ENCODE results near the gene WWP2.

The WWP2 gene

DNA sequence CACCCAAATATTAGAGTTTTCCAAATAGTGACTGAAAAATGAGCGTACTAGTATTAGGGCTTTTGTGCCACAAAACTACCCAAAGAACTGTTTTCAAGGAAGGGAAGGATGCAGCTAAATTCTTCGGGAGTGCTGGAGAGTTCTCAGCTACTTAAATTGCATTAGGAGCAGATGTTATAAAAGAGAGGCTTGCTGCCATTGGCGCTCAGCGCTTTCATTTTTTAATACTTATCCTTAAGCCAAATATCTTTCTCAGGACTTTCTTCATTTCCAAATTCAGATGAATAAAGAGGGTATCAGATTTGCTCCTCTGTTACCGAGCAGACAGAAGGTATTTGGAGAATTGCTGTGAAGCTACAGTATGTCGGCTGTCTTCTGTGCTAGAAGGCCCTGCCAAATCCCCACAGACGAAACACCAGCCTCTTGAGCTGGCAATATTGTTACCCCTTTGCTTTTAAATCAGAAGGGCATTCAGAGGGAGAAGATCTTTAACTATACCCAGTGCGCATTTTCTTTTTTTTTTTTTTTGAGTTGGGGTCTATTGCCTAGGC is 141.8 kb downstream of the WWP2 start:
- DNase-seq (ENCODE audit: low read depth, low spot score): no peak
- no peak overlapping the region for H3K27ac ChIP-seq
- H3K9ac ChIP-seq (ENCODE audit: insufficient read length): no peak overlapping the region
- no peaks in the 10 kb centered on the region for H3K36me3 ChIP-seq (ENCODE audit: insufficient read depth, low read length)
- H3K9me3 ChIP-seq (ENCODE audit: low read depth, low read length): no peaks in the 10 kb centered on the region
- TF ChIP-seq POLR2AphosphoS5 (IDR thresholded peaks at IDR 0.05; ENCODE audit: borderline replicate concordance, low read depth, low read length) (no peak), EZH2 (IDR thresholded peaks at IDR 0.05) (no peak), FOXP2 (optimal IDR thresholded peaks at IDR 0.05; ENCODE audit: control extremely low read depth, extremely low read length, insufficient read depth) (no peak)
- H3K4me3 ChIP-seq: no peak overlapping the region

GRCh38 chr16:69904495-69905170 is 142.5 kb downstream of the WWP2 start:
- Histone ChIP-seq H3K9me3 (ENCODE audit: low read depth, low read length) (no peaks in the 10 kb centered on the region), H3K4me3 (no peak overlapping the region), H3K27ac (no peak overlapping the region), H3K9ac (ENCODE audit: insufficient read length) (no peak overlapping the region), H3K36me3 (ENCODE audit: insufficient read depth, low read length) (no peaks in the 10 kb centered on the region)
- TF ChIP-seq FOXP2 (optimal IDR thresholded peaks at IDR 0.05; ENCODE audit: control extremely low read depth, extremely low read length, insufficient read depth): no peak
- no peak for TF ChIP-seq POLR2AphosphoS5 (IDR thresholded peaks at IDR 0.05; ENCODE audit: borderline replicate concordance, low read depth, low read length)
- TF ChIP-seq EZH2 (IDR thresholded peaks at IDR 0.05): no peak
- DNase-seq (ENCODE audit: low read depth, low spot score): no peak

DNA sequence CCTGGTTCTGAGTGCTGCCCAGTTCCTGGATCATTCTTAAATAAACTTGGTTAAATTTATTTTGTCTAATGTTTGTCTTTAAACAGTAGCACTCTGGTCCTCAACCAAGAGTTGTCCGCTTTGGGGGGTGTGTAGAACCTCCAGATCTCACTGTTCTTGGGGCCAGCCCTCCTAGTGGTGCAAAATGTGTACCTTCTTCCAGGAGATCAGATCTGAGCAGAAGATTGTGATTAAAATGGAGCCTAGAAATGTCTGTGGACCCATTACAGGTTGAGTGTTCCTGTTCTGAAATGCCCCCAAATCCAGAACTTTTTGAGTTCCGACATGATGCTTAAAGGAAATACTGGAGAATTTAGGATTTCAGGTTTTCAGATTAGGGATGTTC is 143.0 kb downstream of the WWP2 start:
- no peak overlapping the region for H3K27ac ChIP-seq
- DNase-seq (ENCODE audit: low read depth, low spot score): no peak
- H3K36me3 ChIP-seq (ENCODE audit: insufficient read depth, low read length): no peaks in the 10 kb centered on the region
- TF ChIP-seq EZH2 (IDR thresholded peaks at IDR 0.05) (no peak), POLR2AphosphoS5 (IDR thresholded peaks at IDR 0.05; ENCODE audit: borderline replicate concordance, low read depth, low read length) (no peak), FOXP2 (optimal IDR thresholded peaks at IDR 0.05; ENCODE audit: control extremely low read depth, extremely low read length, insufficient read depth) (no peak)
- H3K9me3 ChIP-seq (ENCODE audit: low read depth, low read length): no peaks in the 10 kb centered on the region
- no peak overlapping the region for H3K4me3 ChIP-seq
- no peak overlapping the region for H3K9ac ChIP-seq (ENCODE audit: insufficient read length)

DNA sequence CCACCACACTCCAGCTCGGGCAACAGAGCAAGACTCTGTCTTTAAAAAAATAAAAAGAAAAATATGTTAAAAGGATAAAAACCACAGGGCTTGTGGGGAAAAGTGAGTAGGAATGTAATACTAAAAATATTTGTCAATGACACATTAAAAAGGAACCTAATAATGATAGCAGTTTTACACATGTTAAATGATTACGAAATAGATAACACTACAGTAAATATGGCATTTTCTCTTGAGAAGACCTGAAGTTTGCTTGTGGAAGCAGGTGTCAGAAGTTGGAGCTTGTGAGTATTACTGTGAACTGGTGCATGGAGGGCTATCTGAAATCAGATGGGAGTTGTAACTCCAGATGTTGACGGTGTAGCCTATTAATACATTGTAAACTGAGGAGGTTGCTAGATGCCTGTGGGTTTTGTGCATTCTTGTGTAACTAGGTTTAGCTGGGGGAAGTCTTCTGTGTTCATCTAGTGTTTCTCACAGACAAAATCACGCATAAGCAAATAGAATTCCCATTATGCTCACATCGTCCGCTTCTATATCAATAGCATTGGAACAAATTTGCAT is 144.8 kb downstream of the WWP2 start:
- no peaks in the 10 kb centered on the region for H3K9me3 ChIP-seq (ENCODE audit: low read depth, low read length)
- H3K36me3 ChIP-seq (ENCODE audit: insufficient read depth, low read length): no peaks in the 10 kb centered on the region
- no peak overlapping the region for H3K4me3 ChIP-seq
- DNase-seq (ENCODE audit: low read depth, low spot score): no peak
- H3K9ac ChIP-seq (ENCODE audit: insufficient read length): no peak overlapping the region
- TF ChIP-seq POLR2AphosphoS5 (IDR thresholded peaks at IDR 0.05; ENCODE audit: borderline replicate concordance, low read depth, low read length) (no peak), FOXP2 (optimal IDR thresholded peaks at IDR 0.05; ENCODE audit: control extremely low read depth, extremely low read length, insufficient read depth) (no peak), EZH2 (IDR thresholded peaks at IDR 0.05) (no peak)
- no peak overlapping the region for H3K27ac ChIP-seq

DNA sequence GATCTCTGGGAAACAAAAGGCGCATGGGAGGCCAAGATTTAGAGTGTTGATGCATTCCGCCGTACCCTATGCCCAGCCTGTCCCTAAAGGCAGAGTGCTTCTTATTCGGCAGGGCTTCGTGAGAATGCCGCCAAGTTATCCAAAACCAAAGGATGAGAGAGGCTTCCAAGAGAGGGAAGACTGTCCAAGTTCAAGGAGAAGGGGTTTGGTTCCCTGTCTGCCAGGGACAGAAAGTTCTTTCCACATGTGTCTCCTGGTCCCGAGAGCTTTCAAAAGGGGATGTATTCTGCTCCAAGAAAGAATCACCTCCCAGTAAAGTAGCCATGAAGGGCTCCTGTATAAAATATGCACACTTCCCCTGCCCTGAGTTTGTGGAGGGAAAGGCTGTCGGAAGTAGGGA is 146.9 kb downstream of the WWP2 start:
- no peaks in the 10 kb centered on the region for H3K9me3 ChIP-seq (ENCODE audit: low read depth, low read length)
- H3K36me3 ChIP-seq (ENCODE audit: insufficient read depth, low read length): no peaks in the 10 kb centered on the region
- no peak for DNase-seq (ENCODE audit: low read depth, low spot score)
- no peak overlapping the region for H3K27ac ChIP-seq
- TF ChIP-seq EZH2 (IDR thresholded peaks at IDR 0.05) (no peak), POLR2AphosphoS5 (IDR thresholded peaks at IDR 0.05; ENCODE audit: borderline replicate concordance, low read depth, low read length) (no peak), FOXP2 (optimal IDR thresholded peaks at IDR 0.05; ENCODE audit: control extremely low read depth, extremely low read length, insufficient read depth) (no peak)
- no peak overlapping the region for H3K9ac ChIP-seq (ENCODE audit: insufficient read length)
- no peak overlapping the region for H3K4me3 ChIP-seq

DNA sequence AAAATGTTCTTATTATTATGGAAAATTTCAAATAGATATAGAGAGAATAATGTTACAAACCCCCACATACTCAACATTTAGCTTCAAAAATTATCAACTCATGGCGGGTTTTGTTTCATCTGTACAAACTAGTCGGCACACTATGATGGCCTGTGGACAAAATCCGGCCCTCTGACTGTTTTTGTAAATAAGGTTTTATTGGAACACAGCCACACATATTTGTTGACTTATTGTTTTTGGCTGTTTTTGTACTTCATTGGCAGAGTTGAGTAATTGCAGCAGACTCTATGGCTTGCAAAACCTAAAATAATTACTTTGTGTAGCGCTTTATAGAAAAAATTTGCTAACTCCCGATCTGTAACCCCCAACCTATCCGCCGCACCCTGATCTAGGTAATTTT is 147.6 kb downstream of the WWP2 start:
- no peaks in the 10 kb centered on the region for H3K9me3 ChIP-seq (ENCODE audit: low read depth, low read length)
- no peak overlapping the region for H3K9ac ChIP-seq (ENCODE audit: insufficient read length)
- no peak overlapping the region for H3K27ac ChIP-seq
- no peak for DNase-seq (ENCODE audit: low read depth, low spot score)
- H3K4me3 ChIP-seq: no peak overlapping the region
- TF ChIP-seq EZH2 (IDR thresholded peaks at IDR 0.05) (no peak), POLR2AphosphoS5 (IDR thresholded peaks at IDR 0.05; ENCODE audit: borderline replicate concordance, low read depth, low read length) (no peak), FOXP2 (optimal IDR thresholded peaks at IDR 0.05; ENCODE audit: control extremely low read depth, extremely low read length, insufficient read depth) (no peak)
- no peaks in the 10 kb centered on the region for H3K36me3 ChIP-seq (ENCODE audit: insufficient read depth, low read length)

DNA sequence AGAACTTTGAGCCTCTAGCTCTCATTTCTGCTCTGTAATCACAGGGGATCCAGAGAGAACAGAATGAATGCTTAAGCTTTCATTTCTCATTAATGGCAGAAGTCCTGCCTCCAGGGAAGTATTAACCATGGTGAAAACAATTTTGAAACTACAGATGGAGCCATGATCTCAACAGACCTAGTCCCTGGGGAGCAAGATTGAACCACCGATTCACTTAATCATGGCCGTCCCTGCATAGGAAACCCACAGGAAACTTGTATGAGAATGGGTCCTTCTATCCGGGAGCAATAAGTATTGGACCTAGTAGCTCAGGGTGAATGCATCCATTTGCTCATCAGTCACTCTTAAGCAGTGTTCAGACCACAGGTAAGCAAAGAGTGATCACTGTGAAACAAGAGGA is 148.8 kb downstream of the WWP2 start:
- no peaks in the 10 kb centered on the region for H3K36me3 ChIP-seq (ENCODE audit: insufficient read depth, low read length)
- no peak for DNase-seq (ENCODE audit: low read depth, low spot score)
- H3K4me3 ChIP-seq: no peak overlapping the region
- H3K27ac ChIP-seq: no peak overlapping the region
- TF ChIP-seq POLR2AphosphoS5 (IDR thresholded peaks at IDR 0.05; ENCODE audit: borderline replicate concordance, low read depth, low read length): no peak
- TF ChIP-seq EZH2 (IDR thresholded peaks at IDR 0.05): no peak
- no peak for TF ChIP-seq FOXP2 (optimal IDR thresholded peaks at IDR 0.05; ENCODE audit: control extremely low read depth, extremely low read length, insufficient read depth)
- no peak overlapping the region for H3K9ac ChIP-seq (ENCODE audit: insufficient read length)
- no peaks in the 10 kb centered on the region for H3K9me3 ChIP-seq (ENCODE audit: low read depth, low read length)

GRCh38 chr16:69916462-69916861 is 154.3 kb downstream of the WWP2 start:
- Histone ChIP-seq H3K27ac (no peak overlapping the region), H3K9ac (ENCODE audit: insufficient read length) (no peak overlapping the region), H3K4me3 (no peak overlapping the region), H3K36me3 (ENCODE audit: insufficient read depth, low read length) (no peaks in the 10 kb centered on the region), H3K9me3 (ENCODE audit: low read depth, low read length) (no peaks in the 10 kb centered on the region)
- TF ChIP-seq EZH2 (IDR thresholded peaks at IDR 0.05) (no peak), FOXP2 (optimal IDR thresholded peaks at IDR 0.05; ENCODE audit: control extremely low read depth, extremely low read length, insufficient read depth) (no peak), POLR2AphosphoS5 (IDR thresholded peaks at IDR 0.05; ENCODE audit: borderline replicate concordance, low read depth, low read length) (no peak)
- no peak for DNase-seq (ENCODE audit: low read depth, low spot score)

Data from SK-N-MC (cell line).